ENCODE results near the gene PCCA. TPM values are rescaled to one million over a fixed set of nuclear protein-coding genes. Genes with fewer than 3 reads are reported as not detected.

The PCCA gene
- total and polyA plus RNA-seq, 4 donors = 30.1 to 160 (median 76.3) TPM

GRCh38 chr13:100356889-100357288 is 268.0 kb downstream of the PCCA start (continued):
- TF ChIP-seq RAD21 (IDR thresholded peaks at IDR 0.05) = no peak
- TF ChIP-seq GABPA (IDR thresholded peaks at IDR 0.05 in 1 of 2, conservative IDR thresholded peaks at IDR 0.05 in 1 of 2) = no peak

GRCh38 chr13:100357764-100358163 is 268.9 kb downstream of the PCCA start:
- peaks cover 0 to 5% (median 1%) of the 10 kb centered on the region in 4 donors for H3K36me3 ChIP-seq (ENCODE audit: control insufficient read depth in 4 of 4, insufficient read depth in 3 of 4, low read depth in 1 of 4, low read length in 3 of 4)
- H3K27me3 ChIP-seq (ENCODE audit: control insufficient read depth in 4 of 4, insufficient read depth in 4 of 4, low read length in 3 of 4) = no peaks in the 10 kb centered on the region
- no peak overlapping the region for H3K4me3 ChIP-seq (ENCODE audit: low read depth in 1 of 3, low read length in 3 of 3)
- no peak for DNase-seq (ENCODE audit: low spot score)
- WGBS = 100% methylated on average over 1 of the region's 1 CpG
- no peaks in the 10 kb centered on the region for H3K4me1 ChIP-seq (ENCODE audit: control insufficient read depth in 4 of 4, insufficient read depth in 4 of 4, low read length in 3 of 4)
- TF ChIP-seq ATF3 (IDR thresholded peaks at IDR 0.05) (no peak), CTCF (IDR thresholded peaks at IDR 0.05; ENCODE audit: low read depth, low read length, missing input control) (no peak), JUND (IDR thresholded peaks at IDR 0.05) (no peak), REST (IDR thresholded peaks at IDR 0.05) (no peak), SP1 (IDR thresholded peaks at IDR 0.05) (no peak), TAF1 (conservative IDR thresholded peaks at IDR 0.05) (no peak), ZBTB33 (IDR thresholded peaks at IDR 0.05) (no peak), HNF4G (IDR thresholded peaks at IDR 0.05) (no peak)
- H3K27ac ChIP-seq (ENCODE audit: low read depth in 1 of 2, low read length in 2 of 2) = no peak overlapping the region
- H3K9ac ChIP-seq (ENCODE audit: low read depth in 1 of 2, low read length in 2 of 2) = no peak overlapping the region
- no peaks in the 10 kb centered on the region for H3K9me3 ChIP-seq (ENCODE audit: control insufficient read depth in 4 of 4, low read length in 3 of 4)

GRCh38 chr13:100361504-100361903 is 272.6 kb downstream of the PCCA start:
- no peak for DNase-seq (ENCODE audit: low spot score)
- Histone ChIP-seq H3K27me3 (ENCODE audit: control insufficient read depth in 4 of 4, insufficient read depth in 4 of 4, low read length in 3 of 4) (no peaks in the 10 kb centered on the region), H3K4me1 (ENCODE audit: control insufficient read depth in 4 of 4, insufficient read depth in 4 of 4, low read length in 3 of 4) (no peaks in the 10 kb centered on the region), H3K36me3 (ENCODE audit: control insufficient read depth in 4 of 4, insufficient read depth in 3 of 4, low read depth in 1 of 4, low read length in 3 of 4) (peaks cover 0 to 5% (median 1%) of the 10 kb centered on the region in 4 donors), H3K27ac (ENCODE audit: low read depth in 1 of 2, low read length in 2 of 2) (no peak overlapping the region), H3K9ac (ENCODE audit: low read depth in 1 of 2, low read length in 2 of 2) (no peak overlapping the region), H3K4me3 (ENCODE audit: low read depth in 1 of 3, low read length in 3 of 3) (no peak overlapping the region), H3K9me3 (ENCODE audit: control insufficient read depth in 4 of 4, low read length in 3 of 4) (no peaks in the 10 kb centered on the region)
- 92% methylated on average over 2 of the region's 2 CpGs for WGBS
- TF ChIP-seq YY1 (IDR thresholded peaks at IDR 0.05) (no peak), GABPA (IDR thresholded peaks at IDR 0.05 in 1 of 2, conservative IDR thresholded peaks at IDR 0.05 in 1 of 2) (no peak), FOXA2 (IDR thresholded peaks at IDR 0.05) (no peak), TAF1 (conservative IDR thresholded peaks at IDR 0.05) (no peak), FOXA1 (IDR thresholded peaks at IDR 0.05) (no peak), JUND (IDR thresholded peaks at IDR 0.05) (no peak), HNF4G (IDR thresholded peaks at IDR 0.05) (no peak), EGR1 (IDR thresholded peaks at IDR 0.05; ENCODE audit: low read depth in 2 of 2) (no peak), HNF4A (conservative IDR thresholded peaks at IDR 0.05) (no peak), REST (IDR thresholded peaks at IDR 0.05) (no peak), NR2F2 (IDR thresholded peaks at IDR 0.05) (no peak), CTCF (IDR thresholded peaks at IDR 0.05; ENCODE audit: low read depth, low read length, missing input control) (no peak), ATF3 (IDR thresholded peaks at IDR 0.05) (no peak), RAD21 (IDR thresholded peaks at IDR 0.05) (no peak)

Measured in liver (tissue), 9 donors.